ENCODE measurements around the gene INTS3.
"Not testable (repeated sequence)": the region's sequence is repeated elsewhere in the genome, so short reads cannot be mapped to it uniquely, and the experiment has no call there.

Gene INTS3

DNA sequence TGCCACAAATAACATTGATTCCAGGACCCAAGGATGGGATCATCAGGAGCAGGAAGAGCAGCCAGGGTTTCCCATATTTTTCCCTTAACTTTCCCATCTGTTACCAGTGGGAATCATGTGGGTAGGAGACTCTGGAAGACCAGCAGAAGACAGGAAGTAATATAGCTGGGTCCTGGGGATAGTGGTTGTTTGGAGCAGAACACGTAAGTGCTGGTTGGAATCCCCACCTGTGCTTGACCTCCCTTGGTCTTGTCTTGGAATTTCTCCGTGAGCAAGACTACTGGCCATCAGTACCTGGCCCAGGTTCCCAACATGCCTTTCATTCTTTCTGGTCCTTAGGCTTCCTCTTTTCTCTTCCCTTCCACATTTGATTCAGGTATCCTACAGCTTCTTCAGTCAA, 26.4 kb downstream of the INTS3 start:
- DNase-seq: no peak

DNA sequence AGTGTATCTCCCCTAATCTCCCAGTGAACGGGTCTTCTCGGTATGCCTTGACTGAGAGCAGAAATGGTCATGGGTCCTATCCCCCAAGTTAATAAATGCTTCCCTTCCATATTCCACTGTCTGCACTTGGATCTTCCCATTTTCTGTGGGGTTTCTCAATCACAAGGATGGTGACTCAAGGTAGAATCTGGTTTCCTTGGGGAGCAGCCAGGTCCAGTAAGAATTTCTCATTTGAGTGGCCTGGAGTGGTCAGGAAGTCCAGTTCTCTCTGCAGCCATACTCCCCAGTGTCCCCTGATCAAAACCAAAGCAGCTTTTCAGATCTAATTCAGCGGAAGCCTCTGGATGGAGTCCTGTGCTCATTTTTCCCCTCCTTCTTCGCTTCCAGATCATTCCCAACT, 32.6 kb downstream of the INTS3 start:
- no peak for DNase-seq

DNA sequence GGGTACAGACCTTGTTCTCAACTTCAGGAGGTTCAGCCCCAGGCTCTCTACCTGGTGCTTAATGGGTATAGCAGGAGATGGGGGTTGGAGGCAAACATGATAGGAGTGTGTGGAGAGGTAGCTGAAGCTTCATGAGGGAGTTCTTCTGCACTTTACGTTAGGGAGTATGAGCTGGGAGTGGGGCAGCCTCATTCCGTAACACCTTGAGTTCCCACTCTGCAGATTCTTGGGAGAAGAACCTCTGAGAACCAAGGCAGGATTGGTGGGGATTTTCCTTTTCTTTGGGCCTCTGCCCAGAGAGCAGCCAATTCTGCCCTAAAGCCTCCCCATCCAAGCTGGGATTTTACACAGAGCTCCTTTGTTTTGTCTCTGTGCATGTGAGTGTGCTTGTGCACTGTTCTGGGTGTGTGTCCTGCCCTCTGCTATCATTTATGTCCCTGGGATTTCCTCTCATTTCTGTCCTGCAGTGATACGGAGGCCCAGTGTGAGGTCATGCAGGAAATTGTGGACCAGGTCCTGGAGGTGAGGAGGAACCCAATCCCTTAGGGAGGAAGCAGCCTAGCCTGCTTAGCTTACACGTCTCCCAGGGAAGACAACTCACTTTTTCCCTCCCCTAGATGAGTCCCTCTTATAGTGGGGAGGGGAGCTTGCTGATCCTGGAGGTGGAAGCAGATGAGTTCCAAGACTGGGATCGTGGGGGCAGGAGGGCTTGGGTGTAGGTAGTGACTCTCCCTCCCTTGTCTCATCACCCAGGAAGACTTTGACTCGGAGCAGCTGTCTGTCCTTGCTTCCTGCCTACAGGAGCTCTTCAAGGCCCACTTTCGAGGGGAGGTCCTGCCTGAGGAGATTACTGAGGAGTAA, 35.7 kb downstream of the INTS3 start:
- DNase-seq: no peak

DNA sequence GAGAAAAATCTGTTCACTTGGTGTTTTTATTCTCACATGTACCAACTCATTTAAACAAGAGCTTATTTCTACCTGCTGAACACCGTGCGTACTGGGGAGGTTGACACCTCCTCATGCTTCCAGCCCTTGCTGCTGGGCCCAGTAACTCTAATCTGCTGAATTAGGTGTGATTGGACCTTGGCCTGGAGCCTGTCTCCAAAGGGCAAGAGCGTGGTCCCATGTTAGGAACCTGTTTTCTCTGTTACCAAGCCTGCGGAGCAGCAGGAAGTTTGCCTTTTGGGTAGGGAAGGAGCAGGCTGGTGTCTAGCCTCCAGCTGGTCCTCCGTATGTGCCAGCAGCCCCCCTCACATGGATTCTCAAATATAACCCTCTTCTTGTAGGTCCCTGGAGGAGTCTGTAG, 36.5 kb downstream of the INTS3 start:
- DNase-seq: no peak

DNA sequence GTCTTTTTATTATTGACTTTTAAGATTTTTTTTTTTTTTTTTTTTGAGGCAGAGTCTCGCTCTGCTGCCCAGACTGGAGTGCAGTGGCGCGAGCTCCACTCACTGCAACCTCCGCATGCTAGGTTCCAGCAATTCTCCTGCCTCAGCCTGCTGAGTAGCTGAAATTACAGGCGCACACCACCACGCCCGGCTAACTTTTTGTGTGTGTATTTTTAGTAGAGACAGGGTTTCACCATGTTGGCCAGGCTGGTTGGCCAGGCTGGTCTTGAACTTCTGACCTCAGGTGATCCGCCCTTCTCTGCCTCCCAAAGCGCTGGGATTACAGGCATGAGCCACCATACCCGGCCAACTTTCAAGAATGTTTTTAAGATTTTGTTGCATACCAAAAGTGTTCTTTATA, 38.8 kb downstream of the INTS3 start:
- DNase-seq: not testable (repeated sequence)

DNA sequence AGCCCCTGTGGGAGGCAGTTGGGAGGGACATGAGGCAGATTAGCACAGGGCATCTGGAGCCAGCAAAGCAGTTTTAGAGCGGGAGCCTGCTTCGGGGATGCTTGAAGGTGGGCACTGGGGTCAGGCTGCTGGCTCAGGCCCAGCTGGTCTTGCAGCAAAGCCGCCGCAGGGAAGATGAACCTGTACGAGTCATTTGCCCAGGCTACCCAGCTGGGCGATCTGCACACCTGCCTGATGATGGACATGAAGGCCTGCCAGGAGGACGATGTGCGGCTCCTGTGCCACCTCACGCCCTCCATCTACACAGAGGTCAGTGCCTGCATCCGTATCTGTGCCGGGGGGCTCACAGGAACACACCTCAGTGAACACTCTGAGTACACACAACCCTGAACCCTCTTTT, 39.7 kb downstream of the INTS3 start:
- DNase-seq: no peak

DNA sequence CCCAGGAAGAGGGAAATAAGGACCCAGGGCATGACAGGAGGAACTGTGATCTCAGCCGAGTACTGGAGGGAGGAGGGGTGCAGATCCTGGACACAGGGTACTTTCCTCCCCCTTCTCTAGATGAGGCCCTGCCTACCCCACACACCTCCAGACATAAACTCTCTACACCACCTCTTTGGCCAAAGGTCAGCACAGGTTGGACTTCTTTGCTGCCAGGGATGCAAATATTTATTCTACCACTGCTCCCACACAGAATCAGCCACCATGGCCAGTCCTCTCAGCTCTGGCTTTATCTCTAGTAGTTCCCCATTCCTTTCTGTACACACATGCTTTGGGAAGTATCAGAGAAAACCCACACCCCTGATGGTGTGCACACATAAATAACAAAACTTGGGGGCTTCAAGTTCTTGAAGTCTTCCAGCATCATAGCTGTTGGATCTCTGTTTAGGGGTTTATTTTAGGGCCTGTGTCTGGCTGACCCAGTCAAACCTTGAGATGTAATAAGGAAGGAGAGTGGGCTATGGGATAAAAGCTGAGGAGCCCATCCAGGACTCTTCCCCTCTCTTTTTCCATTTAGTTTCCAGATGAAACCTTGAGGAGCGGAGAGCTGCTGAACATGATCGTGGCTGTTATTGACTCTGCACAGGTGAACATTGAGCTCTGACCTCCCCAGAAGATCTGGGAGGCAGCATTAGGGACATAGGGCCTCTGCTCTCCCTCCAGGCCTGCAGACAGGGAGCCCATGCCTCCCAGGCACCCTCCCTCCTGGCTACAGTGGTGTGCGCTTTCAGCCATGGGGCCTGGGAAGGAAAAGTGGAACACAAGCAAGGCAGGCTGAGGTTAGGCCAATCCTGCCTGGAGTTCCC, 40.7 kb downstream of the INTS3 start:
- no peak for DNase-seq

DNA sequence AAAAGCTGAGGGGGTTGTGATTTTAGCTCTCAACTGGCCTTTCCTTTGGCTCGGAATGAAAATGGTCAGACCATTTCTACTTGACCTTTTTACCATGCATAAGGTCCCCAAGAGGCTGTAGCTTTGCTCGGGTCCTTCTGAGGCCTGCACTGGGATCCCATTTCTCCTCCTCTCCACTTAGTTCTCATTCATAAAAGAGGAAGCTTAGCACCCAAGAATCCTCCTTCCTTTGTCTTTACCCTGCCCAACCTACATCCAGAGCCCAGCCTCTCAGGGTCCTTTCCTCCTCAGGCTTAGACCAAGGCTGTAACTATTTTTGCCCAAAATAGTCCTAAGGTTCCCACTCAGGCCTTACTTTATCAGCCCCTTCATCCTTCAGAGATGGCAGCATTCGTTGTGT, 41.4 kb downstream of the INTS3 start:
- no peak for DNase-seq

DNA sequence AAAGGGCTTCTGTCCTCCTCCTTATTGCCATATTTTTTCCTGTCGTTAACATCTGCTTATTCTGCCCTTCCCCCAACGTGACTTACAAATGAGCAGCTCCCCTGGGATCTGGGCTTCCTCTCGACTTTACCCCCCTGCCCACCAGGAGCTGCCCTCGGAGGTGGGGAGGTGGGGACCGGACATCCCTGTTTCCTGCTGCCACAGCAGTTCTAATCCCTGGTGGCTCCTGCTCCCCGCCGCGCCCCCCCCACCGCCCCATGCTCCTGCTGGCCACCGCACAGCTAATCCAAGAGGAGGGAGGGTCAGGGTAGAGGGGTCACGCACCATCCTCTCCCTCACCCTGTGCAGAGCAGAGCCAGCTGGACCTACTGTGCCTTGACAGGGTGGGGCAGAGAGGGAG, 42.9 kb downstream of the INTS3 start:
- DNase-seq: no peak

DNA sequence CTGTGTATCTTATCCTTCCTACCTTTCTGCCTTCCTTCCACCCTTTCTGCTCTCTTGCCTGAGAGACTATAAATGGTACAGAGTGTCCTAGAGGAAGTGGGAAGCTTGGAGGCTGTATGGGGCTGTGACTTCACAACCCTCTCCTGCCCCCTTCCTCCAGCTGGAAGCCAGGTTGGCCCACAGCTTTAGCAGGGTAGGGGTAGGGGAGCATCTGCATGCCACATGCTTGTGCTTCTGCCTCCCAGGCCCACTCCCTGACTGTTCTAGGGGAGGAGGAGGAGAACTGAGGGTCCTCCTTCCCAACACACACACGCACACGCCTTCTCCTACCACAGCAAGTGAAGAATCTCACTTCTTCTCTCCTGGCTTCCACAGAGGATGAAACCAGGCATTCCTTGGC, 43.4 kb downstream of the INTS3 start:
- no peak for DNase-seq

DNA sequence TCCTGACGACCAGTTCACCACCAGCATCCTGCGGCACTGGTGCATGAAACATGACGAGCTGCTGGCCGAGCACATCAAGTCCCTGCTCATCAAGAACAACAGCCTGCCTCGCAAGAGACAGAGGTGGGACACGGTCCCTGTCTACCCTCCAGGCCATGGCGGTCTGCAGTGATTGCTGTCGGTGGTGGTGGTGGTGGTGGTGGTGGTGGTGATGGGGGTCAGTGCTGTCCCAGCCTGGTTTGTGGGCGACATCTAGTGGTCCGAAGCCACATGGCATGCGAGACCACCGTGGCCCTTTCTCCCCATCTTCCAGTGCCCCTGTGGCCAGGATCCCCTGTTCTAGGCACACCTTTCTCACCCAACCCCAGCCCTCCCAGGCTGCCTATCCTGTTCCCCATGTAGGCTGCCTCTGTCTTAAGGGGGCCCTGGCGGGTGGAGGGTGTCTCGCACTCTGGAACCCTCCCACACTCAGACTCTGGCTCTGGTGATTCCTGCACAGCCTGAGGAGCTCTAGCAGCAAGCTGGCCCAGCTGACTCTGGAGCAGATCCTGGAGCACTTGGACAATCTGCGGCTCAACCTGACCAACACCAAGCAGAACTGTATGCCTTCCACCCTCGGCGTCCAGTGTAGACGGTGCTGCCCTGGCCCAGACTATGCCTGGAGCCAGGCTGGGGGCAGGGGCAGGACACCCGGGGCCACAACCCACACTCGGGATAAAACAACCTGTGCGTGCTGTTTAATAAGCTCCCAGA, 44.2 kb downstream of the INTS3 start:
- DNase-seq: no peak

DNA sequence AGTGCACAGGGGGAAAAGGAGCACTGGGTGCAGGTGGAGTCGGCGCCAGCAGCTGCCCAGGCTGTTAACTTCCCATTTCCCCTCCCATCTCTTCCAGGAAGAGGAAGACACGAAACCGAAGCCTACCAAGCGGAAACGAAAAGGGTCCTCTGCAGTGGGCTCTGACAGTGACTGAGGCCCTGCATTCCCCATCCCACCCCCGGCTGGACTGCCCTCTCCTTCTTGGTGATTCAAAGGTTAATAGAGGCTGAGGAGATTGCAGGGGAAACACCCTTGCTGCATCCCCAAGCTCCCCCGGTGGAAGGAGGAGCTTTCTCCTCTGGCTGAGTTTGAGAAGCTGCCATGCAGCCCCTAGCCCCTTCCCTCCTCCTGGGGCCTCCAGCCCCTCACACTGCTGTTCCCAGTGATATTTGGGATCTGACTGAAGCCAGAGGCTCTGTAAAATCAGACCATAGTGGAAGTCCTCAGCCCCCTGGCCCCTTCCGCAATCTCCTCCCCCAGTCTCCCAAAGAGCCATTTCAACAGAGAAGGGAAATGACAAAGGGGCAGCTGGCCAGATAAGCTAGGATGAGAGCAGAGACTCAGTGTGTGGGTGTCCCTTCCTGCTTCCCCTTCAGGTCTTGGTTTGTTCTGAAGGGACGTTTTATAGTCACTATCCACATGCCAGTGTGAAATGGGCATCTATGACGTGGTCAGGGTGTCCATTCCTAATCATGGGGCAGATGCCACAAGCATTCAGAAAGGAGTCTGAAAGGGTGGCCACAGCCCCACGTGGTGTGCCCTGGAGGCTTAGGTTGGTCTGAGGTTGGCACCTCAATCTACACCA, 45.5 kb downstream of the INTS3 start:
- DNase-seq: no peak

DNA sequence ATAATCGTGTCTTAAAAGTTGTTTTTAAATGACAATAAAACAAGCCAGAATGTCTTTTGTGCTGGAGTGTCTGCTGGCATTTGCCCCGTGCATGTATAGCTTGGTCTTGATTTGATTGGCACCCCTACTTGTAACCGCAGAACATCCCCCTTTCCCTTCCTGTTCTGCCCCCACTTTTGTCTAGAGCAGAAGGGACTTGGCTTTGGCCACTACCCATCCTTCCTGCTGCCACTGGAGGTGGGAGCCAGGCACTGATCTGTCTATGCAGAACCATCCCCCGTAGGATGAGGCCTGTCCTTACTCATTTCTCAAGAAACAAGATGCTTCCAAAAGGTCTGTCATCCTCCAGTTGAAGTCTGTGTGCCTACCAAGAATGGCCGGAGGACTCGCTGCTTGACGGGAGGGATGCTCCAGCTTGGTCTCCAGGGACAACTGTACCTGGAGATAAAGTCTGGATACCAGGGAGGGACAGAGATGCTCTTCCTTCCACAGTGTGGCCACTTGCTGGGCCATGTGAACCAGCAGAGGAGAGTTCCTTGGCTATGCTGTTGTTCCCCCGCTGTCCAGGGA, 46.3 kb downstream of the INTS3 start:
- no peak for DNase-seq

DNA sequence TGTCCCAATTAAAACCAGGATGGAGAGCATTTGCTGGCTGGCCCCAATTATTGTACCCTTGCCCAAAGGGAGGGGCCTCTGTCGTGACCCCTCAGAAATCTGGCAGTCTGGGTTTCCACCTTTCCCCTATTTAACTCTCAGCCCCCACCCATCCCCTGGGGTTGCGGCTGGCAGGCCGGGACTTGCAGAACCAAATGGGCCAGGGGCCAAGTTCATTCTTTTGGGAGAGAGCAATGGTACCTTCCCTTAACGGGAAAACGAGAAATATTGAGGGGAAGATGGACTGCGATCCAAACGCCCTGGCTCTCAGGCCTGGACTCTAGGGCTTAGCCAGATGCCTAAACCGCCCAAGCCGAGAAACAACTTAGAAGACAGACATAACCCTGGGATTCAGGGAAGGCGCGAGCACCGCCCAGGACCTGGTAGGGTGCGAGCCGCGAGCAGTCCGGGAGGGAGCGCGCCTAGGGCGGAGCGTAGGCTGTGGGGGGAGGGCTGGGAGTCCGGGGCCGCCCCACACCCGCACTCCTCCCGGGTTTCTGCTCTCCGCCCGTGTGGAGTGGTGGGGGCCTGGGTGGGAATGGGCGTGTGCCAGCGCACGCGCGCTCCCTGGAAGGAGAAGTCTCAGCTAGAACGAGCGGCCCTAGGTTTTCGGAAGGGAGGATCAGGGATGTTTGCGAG, 47.1 kb downstream of the INTS3 start, which contains the start of gene SLC27A3:
Gene SLC27A3 (plus strand): TSS at position 628 of the 678 bp plus-strand sequence. CDS start 91 bp downstream, outside the sequence.
- DNase-seq: peak; percentile 30 to 58

DNA sequence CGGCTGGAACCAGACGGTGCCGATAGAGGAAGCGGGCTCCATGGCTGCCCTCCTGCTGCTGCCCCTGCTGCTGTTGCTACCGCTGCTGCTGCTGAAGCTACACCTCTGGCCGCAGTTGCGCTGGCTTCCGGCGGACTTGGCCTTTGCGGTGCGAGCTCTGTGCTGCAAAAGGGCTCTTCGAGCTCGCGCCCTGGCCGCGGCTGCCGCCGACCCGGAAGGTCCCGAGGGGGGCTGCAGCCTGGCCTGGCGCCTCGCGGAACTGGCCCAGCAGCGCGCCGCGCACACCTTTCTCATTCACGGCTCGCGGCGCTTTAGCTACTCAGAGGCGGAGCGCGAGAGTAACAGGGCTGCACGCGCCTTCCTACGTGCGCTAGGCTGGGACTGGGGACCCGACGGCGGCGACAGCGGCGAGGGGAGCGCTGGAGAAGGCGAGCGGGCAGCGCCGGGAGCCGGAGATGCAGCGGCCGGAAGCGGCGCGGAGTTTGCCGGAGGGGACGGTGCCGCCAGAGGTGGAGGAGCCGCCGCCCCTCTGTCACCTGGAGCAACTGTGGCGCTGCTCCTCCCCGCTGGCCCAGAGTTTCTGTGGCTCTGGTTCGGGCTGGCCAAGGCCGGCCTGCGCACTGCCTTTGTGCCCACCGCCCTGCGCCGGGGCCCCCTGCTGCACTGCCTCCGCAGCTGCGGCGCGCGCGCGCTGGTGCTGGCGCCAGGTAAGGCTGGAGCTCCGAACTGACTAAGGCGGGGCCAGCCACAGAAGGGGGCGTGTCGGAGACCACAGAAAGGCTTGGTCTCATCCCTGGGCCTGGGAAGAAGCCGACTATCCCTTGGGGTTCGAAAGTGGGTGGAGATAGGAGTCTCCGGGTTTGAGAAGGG, 47.8 kb downstream of the INTS3 start:
- DNase-seq: no peak

DNA sequence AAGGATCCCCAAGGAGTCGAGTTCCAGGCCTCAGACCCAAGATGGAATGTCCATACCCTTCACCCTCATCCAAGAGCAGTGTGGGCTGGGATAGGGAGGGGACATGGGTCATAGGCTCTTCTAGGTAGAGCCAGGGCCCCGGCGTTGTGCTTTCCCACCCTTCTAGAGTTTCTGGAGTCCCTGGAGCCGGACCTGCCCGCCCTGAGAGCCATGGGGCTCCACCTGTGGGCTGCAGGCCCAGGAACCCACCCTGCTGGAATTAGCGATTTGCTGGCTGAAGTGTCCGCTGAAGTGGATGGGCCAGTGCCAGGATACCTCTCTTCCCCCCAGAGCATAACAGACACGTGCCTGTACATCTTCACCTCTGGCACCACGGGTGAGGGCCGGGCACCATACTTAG, 48.5 kb downstream of the INTS3 start:
- DNase-seq: no peak

DNA sequence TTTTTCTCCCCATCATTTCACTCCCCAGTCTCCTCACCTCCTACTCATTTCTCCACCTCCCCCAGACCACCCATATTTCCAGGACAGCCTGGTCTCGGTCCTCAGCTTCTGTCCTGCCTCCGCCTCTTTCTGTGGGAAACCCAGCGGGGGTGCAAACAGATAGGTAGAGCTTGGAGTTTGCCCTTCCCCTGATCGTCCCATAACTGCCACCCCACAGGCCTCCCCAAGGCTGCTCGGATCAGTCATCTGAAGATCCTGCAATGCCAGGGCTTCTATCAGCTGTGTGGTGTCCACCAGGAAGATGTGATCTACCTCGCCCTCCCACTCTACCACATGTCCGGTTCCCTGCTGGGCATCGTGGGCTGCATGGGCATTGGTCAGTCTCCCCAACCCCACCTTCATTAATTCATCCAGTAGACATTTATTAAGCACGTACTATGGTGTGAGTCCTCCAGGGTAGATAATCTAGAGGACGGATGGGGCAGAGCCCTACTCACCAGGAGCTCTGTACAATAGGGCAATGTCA, 49.1 kb downstream of the INTS3 start:
- DNase-seq: no peak

DNA sequence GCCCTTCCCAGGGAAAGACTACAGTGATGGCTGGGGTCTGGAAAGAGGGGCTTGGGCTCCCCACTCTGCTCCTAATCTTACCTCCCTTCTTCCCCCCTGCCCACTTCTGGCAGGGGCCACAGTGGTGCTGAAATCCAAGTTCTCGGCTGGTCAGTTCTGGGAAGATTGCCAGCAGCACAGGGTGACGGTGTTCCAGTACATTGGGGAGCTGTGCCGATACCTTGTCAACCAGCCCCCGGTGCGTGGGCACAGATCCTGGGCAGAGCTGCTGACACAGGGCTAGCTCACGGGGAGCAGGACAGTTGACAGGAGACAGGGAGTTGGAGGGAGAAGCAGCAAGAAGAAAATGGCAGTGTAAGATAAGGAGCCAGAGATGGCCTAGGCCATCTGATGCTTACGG, 49.8 kb downstream of the INTS3 start:
- DNase-seq: no peak

DNA sequence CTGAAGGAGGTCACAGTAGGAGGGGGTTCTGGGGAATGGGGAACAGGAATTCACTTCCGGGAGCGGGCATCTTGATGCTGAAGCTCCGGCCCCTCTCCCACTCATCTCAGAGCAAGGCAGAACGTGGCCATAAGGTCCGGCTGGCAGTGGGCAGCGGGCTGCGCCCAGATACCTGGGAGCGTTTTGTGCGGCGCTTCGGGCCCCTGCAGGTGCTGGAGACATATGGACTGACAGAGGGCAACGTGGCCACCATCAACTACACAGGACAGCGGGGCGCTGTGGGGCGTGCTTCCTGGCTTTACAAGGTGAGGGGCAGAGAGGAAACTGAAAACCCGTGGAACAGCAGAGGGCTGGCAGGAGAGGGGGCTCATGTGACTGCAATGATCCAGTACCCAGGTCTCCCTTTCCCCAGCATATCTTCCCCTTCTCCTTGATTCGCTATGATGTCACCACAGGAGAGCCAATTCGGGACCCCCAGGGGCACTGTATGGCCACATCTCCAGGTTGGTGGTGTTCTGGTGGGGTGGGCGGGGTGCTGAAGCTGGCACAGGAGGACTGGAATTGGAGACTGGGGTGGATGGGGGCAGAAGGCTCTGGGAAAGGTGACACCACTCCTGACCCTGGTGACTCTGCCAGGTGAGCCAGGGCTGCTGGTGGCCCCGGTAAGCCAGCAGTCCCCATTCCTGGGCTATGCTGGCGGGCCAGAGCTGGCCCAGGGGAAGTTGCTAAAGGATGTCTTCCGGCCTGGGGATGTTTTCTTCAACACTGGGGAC, 50.4 kb downstream of the INTS3 start:
- DNase-seq: no peak
